RPMI7951 (cell line): ENCODE measurements around the gene TRDN. TPM values are rescaled to one million over a fixed set of nuclear protein-coding genes. Genes with fewer than 3 reads are reported as not detected.
"Not testable (repeated sequence)": the region's sequence is repeated elsewhere in the genome, so short reads cannot be mapped to it uniquely, and the experiment has no call there.

Experiments
- DNase-seq: peaks from one replicate; pipeline ENCODE4 v3.0.0-alpha.2; 2012; ENCODE audit warnings: low read depth
- total RNA-seq: library from RNA; depleted of rRNA; stranded (reverse); fragments of >200 nt; shearing (Covaris generic); gene quantifications from 2 replicates; pipeline ENCODE4 v1.2.3, GENCODE V29; 2014

Gene TRDN
- total RNA-seq, 1 experiment from 2014 or later = not detected

DNA sequence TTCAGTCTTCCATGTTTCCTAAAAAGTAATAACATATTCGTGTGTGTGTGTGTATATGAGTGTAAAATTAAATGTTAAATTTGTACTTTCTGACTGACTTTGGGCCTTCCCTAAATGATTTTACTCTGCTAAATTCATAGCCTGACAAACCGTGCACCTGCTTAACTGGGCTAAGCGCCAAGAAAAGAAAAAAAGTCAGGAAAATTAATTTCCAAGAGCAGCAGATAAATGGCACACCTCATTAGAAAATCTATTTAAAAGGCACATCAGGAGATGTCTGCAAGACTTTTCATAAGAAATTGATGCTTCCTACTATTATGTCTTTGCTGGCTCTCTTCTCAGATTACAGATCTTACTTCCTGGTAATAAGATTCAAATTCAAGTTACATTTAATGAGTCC, 72.4 kb downstream of the TRDN start:
- no peak for DNase-seq

DNA sequence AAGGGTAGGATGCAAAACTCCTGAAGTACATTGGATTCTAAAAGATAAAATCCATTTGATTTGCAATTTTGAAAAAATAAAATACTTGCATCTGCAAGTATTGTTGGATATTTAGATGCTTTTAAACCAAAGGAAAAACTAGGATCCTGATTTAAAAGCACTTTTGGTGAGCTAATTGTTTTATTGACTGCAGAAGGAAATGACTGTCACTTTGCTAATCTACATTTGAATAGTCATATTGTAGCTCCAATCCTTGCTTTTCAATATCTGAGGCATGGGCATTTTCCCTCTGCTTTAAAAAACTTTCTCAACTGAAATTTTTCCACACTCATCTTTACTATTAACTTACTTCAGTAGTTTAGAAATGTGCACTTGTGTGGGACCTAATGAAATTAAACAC, 74.1 kb downstream of the TRDN start:
- DNase-seq = no peak

DNA sequence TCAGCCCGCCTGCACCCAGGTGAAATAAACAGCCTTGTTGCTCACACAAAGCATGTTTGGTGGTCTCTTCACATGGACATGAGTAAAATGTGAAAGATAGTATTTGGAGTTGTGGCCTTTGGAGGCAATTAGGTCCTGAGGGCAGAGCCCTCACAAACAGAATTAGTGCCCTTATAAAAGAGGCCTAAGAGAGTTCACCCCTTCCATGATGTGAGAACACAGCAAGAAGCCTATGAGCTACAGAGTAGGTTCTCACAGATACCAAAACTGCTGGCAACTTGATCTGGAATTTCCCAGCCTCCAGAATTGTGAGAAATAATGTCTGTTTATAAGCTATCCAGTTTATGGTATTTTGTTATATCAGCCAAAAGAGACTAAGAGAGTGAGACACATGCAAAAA, 74.5 kb downstream of the TRDN start:
- DNase-seq = no peak

DNA sequence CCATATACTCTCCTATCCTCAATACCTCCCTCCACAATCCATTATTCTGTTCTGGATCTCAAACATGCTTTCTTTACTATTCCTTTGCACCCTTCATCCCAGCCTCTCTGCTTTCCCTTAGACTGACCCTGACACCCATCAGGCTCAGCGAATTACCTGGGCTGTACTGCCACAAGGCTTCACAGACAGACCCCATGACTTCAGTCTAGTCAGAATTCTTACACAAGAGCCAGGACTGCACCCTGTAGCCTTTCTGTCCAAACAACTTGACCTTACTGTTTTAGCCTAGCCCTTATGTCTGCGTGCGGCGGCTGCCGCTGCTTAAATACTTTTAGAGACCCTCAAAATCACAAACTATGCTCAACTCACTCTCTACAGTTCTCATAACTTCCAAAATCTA, 76.9 kb downstream of the TRDN start:
- DNase-seq = not testable (repeated sequence)

DNA sequence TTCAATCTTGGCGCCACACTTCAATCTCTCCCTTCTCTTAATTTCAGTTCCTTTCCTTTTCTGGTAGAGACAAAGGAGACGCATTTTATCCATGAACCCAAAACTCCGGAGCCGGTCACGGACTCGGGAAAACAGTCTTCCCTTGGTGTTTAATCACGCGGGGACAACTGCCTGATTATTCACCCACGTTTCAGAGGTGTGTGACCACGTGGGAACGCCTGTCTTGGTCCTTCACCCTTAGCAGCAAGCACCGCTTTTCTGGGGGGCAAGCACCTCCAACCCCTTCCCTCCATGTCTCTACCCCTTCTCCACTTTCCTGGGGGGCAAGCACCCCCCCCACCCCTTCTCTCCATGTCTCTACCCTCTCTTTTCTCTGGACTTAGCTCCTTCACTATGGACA, 79.3 kb downstream of the TRDN start:
- DNase-seq = not testable (repeated sequence)

DNA sequence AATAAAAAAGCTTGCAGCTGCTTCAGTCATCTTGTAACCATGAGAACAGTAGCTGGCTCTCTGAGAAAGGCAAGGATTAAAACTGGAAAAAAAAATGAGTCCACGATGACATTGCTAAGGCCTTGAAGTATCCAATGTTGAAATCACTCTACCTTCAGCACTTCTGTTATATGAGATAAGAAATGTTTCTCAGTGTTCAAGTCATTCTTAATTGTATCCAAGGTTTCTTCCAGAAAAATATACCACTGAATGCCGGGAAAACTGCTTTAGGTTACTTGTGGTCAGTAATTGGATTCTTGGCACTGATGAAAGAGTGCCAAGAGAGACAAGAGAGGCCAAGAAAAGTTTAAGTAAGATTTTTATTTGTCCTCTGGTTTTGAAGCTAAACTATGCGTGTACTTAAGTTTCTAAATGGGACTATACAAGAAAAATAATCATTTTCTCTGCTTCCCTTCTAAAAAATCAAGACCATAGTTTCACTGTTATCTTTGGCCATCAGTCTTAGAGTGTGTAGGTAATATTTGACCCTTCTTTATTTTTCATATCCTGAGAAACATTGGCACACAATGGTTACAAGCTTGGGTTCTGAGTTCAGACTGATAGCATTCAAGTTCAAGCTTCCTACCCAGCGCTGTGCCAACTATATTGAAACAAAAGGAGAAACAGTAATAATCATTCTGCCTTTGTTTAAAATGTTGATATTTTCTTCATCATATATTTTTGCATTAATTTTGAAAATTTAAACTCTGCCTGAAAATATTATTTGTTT, 84.6 kb downstream of the TRDN start:
- DNase-seq = peak; percentile 34

DNA sequence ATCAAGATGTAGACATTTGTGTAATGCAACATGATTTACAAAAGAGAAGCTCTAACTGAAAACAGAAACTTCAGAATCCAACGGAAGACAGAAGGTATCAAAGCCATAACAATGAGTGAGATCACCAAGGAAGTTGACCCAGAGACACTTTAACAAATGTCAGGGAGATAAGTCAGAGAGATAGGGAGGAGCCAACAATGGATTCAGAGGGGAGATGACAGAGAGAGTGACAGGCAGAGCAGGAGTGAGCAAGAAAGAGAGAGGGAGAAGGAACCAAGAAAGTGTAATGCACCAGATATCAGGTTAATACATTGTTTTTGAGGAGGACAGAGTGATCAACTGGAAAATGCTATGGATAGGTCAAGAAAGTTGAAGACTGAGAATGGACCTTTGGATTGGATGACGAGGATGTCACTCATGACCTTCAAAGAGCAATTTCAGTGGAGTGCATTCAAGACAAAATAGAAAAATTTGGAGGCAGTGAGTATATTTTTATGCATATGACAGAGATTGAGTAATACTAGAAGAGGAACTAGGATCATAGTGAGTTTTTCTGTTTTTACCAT, 86.6 kb downstream of the TRDN start:
- no peak for DNase-seq

DNA sequence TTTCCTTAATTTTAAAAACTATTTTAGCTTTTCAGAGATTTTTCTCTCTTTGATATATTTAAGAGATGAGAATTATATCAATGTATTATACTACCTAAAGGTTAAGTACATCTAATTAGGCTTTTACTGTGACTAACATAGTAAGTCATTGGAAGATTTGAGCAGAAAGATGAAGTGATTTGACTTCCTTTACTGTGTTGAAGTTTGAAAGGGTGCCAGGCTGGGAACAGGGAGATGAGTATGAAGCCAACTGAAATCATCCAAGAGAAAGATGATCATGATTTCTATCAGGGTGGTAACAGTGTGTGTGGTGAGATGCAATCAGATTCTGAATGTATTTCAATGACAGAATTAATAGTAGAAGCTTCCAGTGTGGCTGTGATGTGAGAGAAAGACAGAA, 87.3 kb downstream of the TRDN start:
- DNase-seq = no peak

DNA sequence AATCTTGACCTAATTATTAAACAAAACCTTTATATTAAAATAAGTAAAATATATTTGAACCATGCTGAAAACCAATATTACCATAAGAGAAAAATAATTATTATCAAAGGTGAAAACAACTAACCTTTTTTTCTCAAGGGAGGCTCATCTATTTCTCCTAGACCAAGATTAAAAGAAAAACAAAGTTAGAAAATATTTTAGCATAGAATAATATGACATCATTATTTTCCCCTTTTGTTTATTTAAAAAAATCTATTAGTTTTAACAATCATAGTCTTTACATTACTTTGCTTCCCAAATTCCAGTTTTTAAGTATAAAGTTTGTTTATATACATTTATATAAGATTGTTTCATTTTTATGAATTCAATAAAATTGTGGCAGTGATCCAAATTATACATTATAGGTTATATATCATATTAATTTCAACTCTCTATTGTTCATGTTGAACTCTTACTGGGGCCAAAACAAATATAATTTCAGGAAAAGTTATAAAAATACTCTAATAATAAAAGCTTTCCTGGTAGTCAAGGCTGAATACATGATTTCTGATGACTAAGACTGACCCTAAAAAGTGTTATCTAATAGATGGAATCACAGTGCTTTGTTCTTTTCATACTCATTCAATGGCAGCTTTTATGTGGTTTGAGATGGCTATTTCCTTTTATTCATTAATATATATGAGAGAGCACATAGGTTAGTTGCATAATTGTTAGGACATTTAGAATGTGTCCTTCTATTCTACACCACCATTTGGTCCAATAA, 89.4 kb downstream of the TRDN start:
- DNase-seq = no peak

DNA sequence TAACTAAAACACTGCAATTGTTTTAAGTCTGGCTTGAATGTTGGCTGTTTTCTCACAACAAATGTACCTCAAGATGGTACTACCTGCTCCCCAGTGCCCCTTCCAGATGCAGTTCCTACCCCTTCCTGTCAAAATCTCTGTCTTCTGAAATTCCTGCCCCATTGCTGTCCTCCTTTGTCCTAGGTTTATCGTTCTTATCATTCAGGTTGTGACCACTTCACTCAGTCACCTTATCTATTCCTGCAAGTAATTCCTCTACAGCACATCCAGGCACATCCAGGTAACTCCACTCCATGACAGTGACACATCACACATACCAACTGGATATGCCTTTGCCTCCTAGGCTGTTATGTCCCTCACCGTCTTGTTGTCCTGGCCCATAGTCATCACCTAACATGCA, 90.2 kb downstream of the TRDN start:
- DNase-seq = no peak

DNA sequence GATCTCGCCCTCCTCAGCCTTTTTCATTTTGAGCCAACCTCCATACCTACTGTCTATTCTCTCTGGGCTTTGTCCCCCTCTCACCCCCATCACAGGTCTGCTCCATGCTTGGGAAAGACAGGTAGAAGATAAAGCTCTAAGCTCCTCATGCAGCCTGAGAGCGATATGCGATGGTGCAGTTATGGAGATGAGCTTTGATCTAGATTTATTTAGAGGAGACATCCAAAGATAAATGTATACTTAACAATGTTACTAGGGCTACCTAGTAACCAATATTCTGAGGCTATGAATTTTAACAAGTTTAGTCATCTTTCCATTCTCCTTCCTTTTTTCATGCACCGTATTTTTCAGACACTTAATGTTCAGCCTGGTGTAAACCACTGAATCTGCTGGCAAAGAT, 95.3 kb downstream of the TRDN start:
- DNase-seq = no peak

DNA sequence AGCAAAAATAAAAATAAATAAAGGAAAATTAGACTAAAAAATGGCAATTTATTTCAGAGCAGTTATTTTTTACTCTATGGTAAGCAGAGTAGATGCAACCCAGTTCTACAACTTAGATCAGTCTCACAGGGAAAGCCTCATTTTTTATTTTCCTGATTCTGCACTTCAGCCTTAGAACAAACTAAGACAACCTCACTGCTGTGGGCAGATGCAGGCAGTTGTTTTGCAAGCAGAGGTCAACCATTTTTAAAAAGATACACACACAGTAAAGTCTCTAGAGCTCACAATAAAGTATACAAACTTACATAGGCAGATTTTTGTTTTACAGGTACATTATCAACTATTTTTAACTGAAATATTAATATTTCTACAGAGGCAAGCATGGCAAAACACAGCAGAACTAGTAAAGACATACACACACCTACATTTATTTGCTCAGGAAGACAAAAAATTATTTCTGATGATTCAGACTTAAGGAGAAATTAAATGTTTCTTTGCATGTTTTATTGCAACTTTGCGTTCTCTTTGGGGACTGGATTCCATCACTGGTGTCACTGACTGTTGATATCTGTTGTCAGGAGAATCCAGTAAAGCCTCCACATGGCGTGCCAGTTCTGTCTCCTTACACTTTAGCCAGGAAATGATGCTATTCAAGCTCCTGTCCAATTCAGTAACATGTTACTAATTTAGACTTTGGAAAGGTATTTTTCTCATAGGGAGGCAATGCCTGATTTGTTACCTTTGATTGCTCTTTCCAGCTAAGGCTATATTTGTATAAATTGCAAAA, 102.7 kb downstream of the TRDN start:
- no peak for DNase-seq

DNA sequence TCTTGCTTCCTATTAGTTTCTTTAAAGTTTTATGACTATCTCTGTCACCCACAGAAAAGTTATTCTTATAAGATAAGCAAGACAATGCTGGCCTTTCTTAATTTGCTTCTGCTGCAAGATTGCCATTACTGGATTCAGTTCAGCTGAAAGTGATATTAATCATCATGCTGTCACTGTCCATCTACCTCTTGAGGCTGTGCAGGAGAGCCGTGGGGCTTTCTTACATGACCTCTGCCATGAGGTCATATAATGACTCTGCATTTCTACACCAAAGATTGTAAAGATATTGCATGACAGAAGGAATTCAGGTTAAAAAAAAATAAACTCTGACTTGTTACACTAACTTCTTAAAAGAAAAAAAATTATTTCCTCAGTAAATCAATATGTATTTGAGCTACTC, 106.9 kb downstream of the TRDN start:
- DNase-seq = peak; percentile 71

DNA sequence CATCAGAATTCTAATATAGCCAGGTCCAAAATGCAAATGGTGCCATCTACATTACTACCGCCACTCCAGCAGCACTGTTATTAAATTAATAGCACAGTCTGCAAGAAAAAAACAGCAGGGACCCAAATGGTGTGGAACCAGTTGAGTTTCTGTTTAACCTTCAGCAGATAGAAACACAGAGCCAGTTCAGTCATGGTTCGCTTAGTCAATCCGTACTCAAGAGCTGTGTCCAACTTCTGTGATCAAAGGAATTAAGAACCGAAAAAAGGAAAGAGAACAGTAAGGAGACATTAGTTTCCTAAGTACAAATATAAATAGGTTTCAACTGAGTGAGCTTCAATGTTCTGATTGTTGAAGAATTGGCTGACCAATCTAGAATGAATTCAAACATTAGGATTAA, 107.7 kb downstream of the TRDN start:
- DNase-seq = peak; percentile 36

DNA sequence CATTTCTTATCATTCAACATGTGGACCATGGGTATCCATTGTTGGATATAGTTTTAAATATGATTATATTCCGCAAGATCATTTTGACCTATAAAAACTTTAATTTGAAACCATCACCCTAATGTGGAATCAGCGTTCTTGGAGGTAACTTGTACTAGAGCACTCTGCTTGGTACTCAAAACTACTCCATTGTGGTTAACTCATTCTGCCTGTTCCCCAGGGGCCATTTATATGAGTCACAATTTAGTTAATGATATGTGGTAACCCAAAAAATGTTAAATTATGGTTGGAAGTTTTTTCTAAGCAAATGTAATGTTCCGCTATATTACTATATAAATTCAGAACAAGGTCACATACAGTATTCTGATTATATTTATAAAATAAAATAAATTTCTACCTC, 109.3 kb downstream of the TRDN start:
- DNase-seq = peak; percentile 73

DNA sequence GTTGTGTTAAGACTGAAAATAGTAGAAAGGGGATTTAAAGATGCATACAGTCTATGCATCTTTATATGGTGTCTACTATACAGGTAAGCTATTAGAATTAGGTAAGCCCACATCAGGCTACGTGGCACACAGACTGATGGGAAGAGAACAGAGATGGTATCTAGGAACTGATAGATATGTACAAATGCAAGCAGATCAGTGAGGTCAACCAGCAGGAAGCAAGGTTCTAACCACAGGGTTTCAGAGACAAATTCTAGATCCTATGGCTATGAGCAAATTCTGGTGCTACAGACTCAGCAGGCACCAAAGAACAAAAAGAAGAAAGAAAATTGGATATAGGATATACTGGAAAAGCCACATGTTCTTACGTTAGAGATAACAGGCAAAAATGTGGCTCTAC, 110.6 kb downstream of the TRDN start:
- DNase-seq = no peak

DNA sequence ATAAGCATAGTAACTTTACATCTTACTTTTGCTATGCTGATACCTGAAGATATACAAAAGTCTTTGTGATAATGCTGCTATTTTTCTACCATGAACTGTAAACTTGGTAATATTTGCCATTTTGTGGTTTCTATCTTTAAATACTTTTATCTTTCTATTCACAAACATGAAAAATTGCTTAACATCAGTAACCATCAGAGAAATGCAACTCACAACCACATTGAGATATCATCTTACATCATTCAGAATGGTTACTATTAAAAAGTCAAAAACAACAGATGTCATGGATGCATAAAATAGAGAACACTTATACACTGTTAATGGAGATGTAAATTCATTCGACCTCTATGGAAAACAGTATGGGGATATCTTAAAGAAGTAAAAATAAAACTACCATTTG, 112.0 kb downstream of the TRDN start:
- no peak for DNase-seq

DNA sequence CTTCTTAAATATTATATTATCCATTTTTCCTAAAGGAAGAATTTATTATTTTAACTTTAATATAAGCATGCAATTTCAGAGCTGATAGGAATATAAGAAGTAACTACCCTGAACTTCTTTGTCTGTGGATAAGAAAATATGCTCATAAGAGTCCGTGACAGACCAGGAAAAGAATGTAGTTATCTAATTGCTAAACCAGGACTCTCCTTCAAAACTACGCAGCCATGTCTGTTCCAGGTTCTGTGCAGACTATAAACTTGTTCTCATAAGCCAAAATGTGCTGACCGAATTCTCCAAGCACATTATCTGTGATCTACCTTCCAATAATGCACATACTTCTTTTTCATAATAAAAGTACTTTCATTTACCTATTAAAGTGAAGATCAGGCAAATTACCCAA, 116.5 kb downstream of the TRDN start:
- DNase-seq = no peak

DNA sequence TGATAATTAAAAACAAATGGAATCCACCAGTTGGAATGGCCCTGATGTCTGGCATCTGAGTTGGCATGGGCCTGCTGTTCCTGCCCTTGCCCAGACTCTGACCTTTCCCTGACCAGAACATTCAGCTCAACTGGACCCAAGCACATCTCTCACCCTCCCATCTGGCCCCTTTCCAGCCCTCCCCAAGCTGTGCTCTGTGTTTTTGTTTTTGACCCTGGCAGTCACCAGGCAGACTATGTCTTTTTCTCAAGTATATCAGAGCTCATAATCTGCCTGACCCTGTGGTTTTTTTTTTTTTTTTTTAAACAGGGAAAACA, 117.6 kb downstream of the TRDN start:
- peak; percentile 61 for DNase-seq

DNA sequence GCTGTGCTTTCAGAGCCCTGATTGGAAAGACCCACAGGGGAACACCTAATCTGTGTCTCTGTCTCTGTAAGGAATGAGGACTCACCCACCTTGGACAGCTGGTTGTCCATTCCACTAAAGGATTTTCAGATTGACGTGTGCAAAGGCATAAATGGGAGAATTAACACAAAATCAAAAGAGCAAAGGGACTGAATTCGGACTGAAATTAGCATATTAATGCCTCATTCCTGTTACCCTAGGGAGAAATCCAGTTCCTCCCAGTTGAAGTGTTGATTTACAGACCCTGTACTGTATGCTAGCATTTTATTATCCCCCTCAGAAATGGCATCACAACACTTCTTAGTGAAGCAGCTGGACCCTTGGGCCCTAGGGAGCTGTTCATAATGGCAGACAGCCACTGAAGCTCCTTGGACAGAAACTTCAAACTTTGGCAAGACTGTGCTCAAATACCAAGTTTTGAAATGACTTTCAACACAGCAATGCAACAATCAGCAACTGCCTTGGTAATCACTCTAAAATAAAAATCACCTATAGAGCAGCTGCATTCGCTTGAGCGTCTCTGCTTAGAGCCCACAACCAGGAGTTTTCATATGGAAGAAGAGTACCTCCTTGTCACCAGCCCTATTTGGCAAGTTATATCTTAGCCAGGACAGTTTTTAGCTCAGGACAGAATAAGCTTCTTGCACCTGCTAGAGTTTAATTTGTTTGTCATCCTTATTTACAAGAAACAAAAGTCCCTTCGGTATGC, 118.1 kb downstream of the TRDN start:
- no peak for DNase-seq

DNA sequence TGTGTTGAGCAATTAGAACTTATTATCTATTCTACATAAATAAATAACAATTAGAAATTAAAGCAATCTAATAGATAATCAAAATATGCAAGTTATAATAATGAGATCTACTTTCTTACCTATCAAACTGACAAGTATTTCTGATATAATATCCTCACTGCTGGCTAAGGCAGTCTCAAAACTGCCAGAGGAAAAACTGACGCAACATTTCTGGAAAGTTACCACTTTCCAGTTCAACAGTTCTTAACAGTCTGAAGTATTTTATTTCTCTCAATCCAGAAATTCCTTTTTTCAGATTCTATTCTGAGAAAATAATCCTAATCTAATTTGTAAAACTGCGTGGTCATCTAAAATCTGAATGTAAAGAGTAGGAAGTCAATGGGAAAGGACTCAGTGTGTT, 121.0 kb downstream of the TRDN start:
- DNase-seq = no peak

DNA sequence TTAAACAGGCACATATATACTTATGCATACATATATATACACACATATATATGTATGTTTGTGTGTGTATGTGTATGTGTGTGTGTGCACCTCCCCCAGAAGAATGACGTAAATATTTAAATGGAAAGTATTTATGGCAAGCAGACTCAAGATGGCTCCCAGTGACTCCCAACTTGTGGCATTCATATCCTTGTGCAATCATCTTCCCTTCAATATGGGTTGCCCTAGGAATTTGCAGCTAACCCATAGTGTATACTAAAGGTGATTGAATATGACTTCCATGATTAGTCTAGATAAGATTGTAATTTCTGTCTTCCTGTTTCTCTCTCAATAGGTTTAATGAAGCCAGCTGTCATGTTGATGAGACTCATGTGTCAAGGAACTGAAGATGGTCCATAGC, 127.6 kb downstream of the TRDN start:
- DNase-seq = no peak
